Measurements from ENCODE around the gene IL23A.

Gene IL23A

DNA sequence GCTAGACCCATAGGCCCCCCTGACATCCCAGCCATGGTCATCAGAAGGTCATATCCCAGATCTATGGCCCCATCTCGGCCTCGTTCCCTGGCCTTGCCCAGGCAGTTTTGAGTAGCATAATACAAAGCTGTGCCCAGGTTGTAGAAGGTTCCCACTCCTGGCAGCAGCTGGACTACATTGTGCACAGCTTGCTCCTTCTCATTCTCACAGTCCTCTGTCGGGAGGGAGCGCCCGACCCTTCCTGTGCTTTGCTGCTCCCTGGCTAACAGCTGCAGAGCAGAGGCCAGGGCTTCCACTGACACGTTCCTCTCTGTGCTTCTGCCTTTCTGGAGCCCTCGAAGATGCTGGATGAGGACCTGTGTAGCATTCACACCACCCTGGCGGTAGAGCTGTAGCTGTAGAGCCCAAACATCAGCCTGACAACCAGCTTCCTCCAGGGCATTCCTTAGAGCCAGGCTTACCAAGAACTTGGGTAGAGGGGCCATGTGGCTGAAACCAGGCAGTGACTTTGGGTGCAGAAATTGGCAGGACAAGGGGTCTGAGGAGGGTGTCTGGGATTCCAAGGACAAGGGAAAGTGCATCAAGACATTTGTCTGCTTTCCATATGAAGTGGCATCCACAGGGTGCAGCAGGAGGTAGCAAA, 22.9 kb downstream of the IL23A start:
- no peak for DNase-seq (ENCODE audit: low spot score)

DNA sequence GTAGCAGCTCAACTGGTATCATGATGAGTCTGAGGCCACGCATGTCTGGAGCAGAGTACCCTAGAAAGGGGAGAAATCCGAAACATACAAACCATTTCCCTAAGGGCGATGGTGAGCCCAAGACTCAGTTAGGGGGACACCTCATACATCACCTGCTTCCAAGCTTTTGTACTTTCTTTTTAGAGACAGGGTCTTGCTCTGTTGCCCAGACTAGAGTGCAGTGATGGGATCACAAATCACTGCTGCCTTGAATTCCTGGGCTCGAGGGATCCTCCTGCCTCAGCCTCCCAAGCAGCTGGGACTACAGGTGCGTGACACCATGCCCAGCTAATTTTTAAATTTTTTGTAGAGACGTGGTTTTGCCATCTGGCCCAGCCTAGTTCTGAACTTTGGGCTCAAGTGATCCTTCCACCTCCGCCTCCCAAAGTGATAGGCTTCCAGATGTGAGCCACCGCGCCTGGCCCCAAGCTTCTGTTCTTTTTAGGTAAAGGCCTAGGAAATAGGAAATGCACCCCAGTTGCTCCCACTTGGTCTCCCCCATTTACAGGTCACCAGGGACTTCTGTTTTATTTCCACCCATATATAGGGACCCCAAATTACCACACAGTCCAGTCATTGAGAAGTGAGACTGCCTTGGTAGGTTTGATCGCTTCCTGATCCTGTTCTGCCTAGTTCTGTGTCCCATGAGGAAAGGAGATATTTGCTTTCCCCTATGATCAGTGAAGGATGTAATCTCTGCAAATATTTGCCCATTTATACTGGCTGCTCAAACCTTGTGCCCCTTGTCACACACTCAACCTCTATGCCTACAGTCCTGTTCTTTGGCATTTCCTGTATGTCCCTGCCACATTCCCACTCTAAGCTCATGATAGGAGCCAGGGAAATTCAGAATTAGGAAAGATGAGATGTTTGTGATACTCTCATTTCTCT, 23.7 kb downstream of the IL23A start, which contains the start of gene APOF:
Gene APOF, minus strand, starts transcription at position 728 of the 930 bp plus-strand sequence. Its CDS starts 112 bp downstream, at position 616.
- no peak for DNase-seq (ENCODE audit: low spot score)

DNA sequence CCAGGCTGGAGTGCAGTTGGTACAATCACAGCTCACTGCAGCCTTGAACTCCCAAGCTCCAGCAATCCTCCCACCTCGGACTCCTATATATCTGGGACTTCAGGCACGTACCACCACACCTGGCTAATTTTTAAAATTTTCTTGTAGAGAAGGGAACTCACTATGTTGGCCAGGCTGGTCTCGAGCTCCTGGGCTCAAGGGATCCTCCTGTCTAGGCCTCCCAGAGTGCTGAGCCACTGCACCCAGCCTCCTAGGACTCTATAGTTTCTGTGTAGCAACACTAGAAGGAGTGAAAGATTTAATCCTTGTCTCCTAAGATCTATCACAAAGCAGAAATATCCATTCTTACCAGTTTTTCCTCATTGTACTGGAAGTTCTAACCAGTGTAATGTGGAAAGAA, 28.3 kb downstream of the IL23A start:
- no peak for DNase-seq (ENCODE audit: low spot score)

DNA sequence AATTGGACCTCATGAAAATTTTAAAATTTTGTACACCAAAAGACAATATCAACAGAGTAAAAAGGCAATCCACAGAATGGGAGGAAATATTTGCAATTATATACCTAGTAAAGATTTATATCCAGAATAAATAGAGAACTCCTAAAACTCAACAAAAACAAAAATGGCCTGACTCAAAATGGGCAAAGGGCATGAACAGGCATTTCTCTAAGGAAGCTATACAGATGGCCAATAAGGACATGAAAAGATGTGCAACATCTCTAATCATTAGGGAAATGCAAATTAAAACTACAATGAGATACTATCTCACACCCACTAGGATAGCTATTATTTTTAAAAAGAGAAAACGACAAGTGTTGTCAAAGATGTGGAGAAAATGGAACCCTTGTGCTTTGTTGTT, 34.8 kb downstream of the IL23A start:
- no peak for DNase-seq (ENCODE audit: low spot score)

DNA sequence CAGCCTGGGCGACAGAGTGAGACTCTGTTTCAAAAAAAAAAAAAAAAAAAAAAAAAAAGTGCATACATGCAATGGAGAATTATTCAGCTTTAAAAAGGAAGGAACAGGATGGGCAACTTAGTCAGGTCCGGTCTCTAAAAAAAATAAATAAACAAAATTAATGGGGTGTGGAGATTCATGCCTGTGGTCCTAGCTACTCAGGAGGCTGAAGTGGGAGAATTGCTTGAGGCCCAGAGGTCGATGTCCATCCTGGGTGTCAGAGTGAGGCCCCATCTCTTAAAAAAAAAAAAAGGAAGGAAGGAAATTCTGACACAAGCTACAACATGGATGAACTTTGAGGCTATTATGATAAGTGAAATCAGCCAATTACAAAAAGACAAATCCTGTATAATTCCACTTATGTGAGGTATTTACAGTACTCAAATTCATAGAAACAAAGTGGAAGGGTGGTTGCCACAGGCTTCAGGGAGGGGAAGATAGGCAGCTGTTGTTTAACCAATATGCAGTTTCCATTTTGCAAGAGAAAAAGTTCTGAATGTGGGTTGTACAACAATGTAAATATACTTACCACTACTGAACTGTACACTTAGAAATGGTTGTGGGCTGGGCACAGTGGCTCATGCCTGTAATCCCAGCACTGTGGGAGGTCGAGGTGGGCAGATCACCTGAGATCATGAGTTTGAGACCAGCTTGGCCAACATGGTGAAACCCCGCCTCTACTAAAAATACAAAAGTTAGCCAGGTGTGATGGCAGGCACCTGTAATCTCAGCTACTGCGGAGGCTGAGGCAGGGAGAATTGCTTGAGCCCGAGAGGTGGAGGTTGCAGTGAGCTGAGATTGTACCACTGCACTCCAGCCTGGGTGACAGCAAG, 36.3 kb downstream of the IL23A start:
- no peak for DNase-seq (ENCODE audit: low spot score)

GRCh38 chr12:56375598-56376434, 37.1 kb downstream of the IL23A start:
- no peak for DNase-seq (ENCODE audit: low spot score)

DNA sequence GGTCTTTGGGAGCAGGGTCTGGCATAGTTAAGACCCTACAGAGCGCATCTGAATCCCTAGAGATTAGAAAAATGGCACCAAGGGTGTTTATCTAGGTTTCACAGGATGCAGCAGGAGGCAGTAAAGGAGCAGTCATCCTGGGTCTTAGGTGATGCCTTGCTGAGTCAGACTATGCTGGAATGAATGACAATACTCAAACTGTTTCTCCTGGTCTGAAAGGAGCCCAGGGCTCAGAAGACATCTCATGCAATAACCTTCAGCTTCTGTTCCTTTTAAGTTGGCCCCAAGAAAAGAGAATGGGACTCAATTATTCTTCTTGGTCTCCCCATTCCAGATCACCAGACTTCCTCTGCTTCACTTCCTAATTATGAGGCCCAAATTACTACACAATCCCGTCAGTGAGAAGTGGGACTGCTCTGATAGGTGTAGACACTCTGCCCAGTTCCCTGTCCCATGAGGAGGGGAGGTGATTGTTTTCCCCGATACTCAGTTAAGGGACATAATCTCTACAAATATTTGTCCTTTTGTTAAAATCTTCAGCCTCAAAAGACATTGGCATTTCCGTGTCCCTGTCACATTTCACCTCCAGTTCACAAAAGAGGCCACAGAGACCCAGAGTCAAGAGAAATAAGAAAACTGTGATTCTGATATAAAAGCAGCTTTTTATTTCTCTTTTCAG, 38.8 kb downstream of the IL23A start:
- DNase-seq (ENCODE audit: low spot score), result peak; percentile 10

- DNase-seq (ENCODE audit: low spot score), result no peak
These were observed 39.3 kb downstream of the IL23A start for GRCh38 chr12:56377989-56378316.

- DNase-seq (ENCODE audit: low spot score), result no peak
These were observed 43.9 kb downstream of the IL23A start for GRCh38 chr12:56382611-56383010.

DNA sequence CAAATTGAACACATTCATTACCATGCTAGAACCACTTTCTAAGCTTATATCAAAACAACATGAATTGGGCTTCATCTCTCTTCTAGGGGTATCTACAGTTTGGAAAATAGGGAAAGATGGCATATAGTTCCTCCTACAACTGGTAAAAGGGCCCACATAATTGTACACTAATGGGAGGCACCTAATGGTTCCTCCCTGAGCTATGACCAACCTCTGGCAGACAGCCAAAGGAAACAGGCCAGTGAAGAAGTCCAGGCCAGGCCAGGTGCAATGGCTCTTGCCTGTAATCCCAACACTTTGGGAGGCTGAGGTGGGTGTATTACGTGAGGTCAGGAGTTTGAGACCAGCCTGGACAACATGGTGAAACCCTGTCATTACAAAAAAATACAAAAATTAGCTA, 47.2 kb downstream of the IL23A start:
- DNase-seq (ENCODE audit: low spot score), result no peak

GRCh38 chr12:56387152-56387736, 48.6 kb downstream of the IL23A start:
- DNase-seq (ENCODE audit: low spot score), result no peak

DNA sequence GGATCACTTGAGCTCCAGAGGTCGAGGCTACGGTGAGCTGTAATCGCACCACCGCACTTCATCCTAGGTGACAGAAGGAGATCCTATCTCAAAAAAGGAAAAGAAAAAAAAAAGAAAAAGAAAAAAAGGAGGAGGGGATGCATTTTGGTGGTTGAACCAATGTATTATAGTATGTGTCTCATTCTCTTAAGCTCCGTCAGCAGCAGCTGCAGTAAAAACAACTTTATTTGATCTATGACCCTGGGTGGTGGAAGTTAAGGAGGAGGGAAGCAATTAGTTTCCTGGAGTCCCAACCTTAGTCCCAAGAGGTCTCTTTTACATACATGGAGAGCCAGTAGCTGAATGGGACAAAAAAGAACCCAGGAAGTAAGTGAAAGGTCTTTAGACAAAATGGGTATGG, 50.7 kb downstream of the IL23A start:
- DNase-seq (ENCODE audit: low spot score), result no peak
